Right lobe of liver (tissue), 4 donors: ENCODE results near the gene CAPN7.

Experiments
- CTCF ChIP-seq, 4 donors: fragments of 200-600 bp in 3 of 4; fragments of 450-650 bp in 1 of 4; IDR thresholded peaks; one replicate each; pipeline versions ENCODE4 v1.5.1 to v1.8.0; 2016 to 2022; ENCODE audit warnings: antibody characterized with exemption in 4 of 4, mild to moderate bottlenecking in 2 of 4
- POLR2A ChIP-seq: fragments of 450-650 bp; IDR thresholded peaks from one replicate; pipeline ENCODE4 v1.6.1; 2017; ENCODE audit warnings: antibody characterized with exemption, mild to moderate bottlenecking
- donor health status: DM: no; HTN: no; CAD: no.
- donor health status: DM: no; HTN: no; CAD: no.
- donor health status: DM: no; HTN: yes; CAD: no.

GRCh38 chr3:15220056-15220455 lies 14.0 kb downstream of the CAPN7 start:
- TF ChIP-seq CTCF (IDR thresholded peaks at IDR 0.05) (no peak), POLR2A (no peak)
